ENCODE measurements around the gene GUCA2B.
A peak's percentile ranks its signal among the peaks of the same experiment; 100 is the strongest.

Gene GUCA2B

GRCh38 chr1:42165511-42166210 is 12.5 kb downstream of the GUCA2B start:
- H3K9me3 Mint-ChIP-seq = peaks cover 11% of the 10 kb centered on the region
- no peak for DNase-seq (ENCODE audit: low spot score)
- no peak overlapping the region for H3K4me3 Mint-ChIP-seq
- H3K27me3 Mint-ChIP-seq (ENCODE audit: low read depth) = peaks cover 1% of the 10 kb centered on the region
- no peaks in the 10 kb centered on the region for H3K36me3 Mint-ChIP-seq (ENCODE audit: low read depth)
- no peaks in the 10 kb centered on the region for H3K4me1 Mint-ChIP-seq (ENCODE audit: low read depth)
- no peak overlapping the region for H3K27ac Mint-ChIP-seq

- H3K4me3 Mint-ChIP-seq = no peak overlapping the region
- H3K4me1 Mint-ChIP-seq (ENCODE audit: low read depth) = no peaks in the 10 kb centered on the region
- H3K27ac Mint-ChIP-seq = peak overlapping the region; percentile 74
- H3K36me3 Mint-ChIP-seq (ENCODE audit: low read depth) = no peaks in the 10 kb centered on the region
- H3K9me3 Mint-ChIP-seq = no peaks in the 10 kb centered on the region
- DNase-seq (ENCODE audit: low spot score) = no peak
- no peaks in the 10 kb centered on the region for H3K27me3 Mint-ChIP-seq (ENCODE audit: low read depth)
These were observed 14.6 kb downstream of the GUCA2B start for GRCh38 chr1:42167611-42168390.

GRCh38 chr1:42168391-42168670 is 15.1 kb downstream of the GUCA2B start:
- no peaks in the 10 kb centered on the region for H3K36me3 Mint-ChIP-seq (ENCODE audit: low read depth)
- H3K4me3 Mint-ChIP-seq = no peak overlapping the region
- no peaks in the 10 kb centered on the region for H3K4me1 Mint-ChIP-seq (ENCODE audit: low read depth)
- no peaks in the 10 kb centered on the region for H3K9me3 Mint-ChIP-seq
- DNase-seq (ENCODE audit: low spot score) = no peak
- H3K27ac Mint-ChIP-seq = no peak overlapping the region
- no peaks in the 10 kb centered on the region for H3K27me3 Mint-ChIP-seq (ENCODE audit: low read depth)

- no peaks in the 10 kb centered on the region for H3K36me3 Mint-ChIP-seq (ENCODE audit: low read depth)
- no peaks in the 10 kb centered on the region for H3K4me1 Mint-ChIP-seq (ENCODE audit: low read depth)
- no peak for DNase-seq (ENCODE audit: low spot score)
- H3K9me3 Mint-ChIP-seq = no peaks in the 10 kb centered on the region
- no peak overlapping the region for H3K27ac Mint-ChIP-seq
- H3K27me3 Mint-ChIP-seq (ENCODE audit: low read depth) = no peaks in the 10 kb centered on the region
- no peak overlapping the region for H3K4me3 Mint-ChIP-seq
These were observed 15.6 kb downstream of the GUCA2B start for GRCh38 chr1:42168763-42169162.

- Mint-ChIP-seq H3K4me1 (ENCODE audit: low read depth) (no peaks in the 10 kb centered on the region), H3K27ac (no peak overlapping the region), H3K4me3 (no peak overlapping the region), H3K27me3 (ENCODE audit: low read depth) (no peaks in the 10 kb centered on the region), H3K9me3 (no peaks in the 10 kb centered on the region), H3K36me3 (ENCODE audit: low read depth) (no peaks in the 10 kb centered on the region)
- no peak for DNase-seq (ENCODE audit: low spot score)
These were observed 17.8 kb downstream of the GUCA2B start for GRCh38 chr1:42170779-42171621.

GRCh38 chr1:42171679-42172266 is 18.6 kb downstream of the GUCA2B start:
- no peak for DNase-seq (ENCODE audit: low spot score)
- Mint-ChIP-seq H3K9me3 (no peaks in the 10 kb centered on the region), H3K36me3 (ENCODE audit: low read depth) (no peaks in the 10 kb centered on the region), H3K4me3 (no peak overlapping the region), H3K27ac (no peak overlapping the region), H3K27me3 (ENCODE audit: low read depth) (no peaks in the 10 kb centered on the region), H3K4me1 (ENCODE audit: low read depth) (no peaks in the 10 kb centered on the region)

- Mint-ChIP-seq H3K9me3 (no peaks in the 10 kb centered on the region), H3K27me3 (ENCODE audit: low read depth) (no peaks in the 10 kb centered on the region), H3K4me1 (ENCODE audit: low read depth) (no peaks in the 10 kb centered on the region), H3K4me3 (no peak overlapping the region), H3K27ac (no peak overlapping the region), H3K36me3 (ENCODE audit: low read depth) (peaks cover under 1% of the 10 kb centered on the region)
- DNase-seq (ENCODE audit: low spot score) = no peak
These were observed 19.3 kb downstream of the GUCA2B start for GRCh38 chr1:42172381-42173133.

GRCh38 chr1:42173155-42173933 is 20.1 kb downstream of the GUCA2B start:
- peaks cover 2% of the 10 kb centered on the region for H3K36me3 Mint-ChIP-seq (ENCODE audit: low read depth)
- no peaks in the 10 kb centered on the region for H3K4me1 Mint-ChIP-seq (ENCODE audit: low read depth)
- no peaks in the 10 kb centered on the region for H3K9me3 Mint-ChIP-seq
- H3K27ac Mint-ChIP-seq = no peak overlapping the region
- DNase-seq (ENCODE audit: low spot score) = peak; percentile 54
- no peaks in the 10 kb centered on the region for H3K27me3 Mint-ChIP-seq (ENCODE audit: low read depth)
- H3K4me3 Mint-ChIP-seq = no peak overlapping the region

- Mint-ChIP-seq H3K9me3 (no peaks in the 10 kb centered on the region), H3K4me3 (no peak overlapping the region), H3K4me1 (ENCODE audit: low read depth) (no peaks in the 10 kb centered on the region), H3K36me3 (ENCODE audit: low read depth) (peaks cover 2% of the 10 kb centered on the region), H3K27me3 (ENCODE audit: low read depth) (no peaks in the 10 kb centered on the region), H3K27ac (no peak overlapping the region)
- DNase-seq (ENCODE audit: low spot score) = no peak
These were observed 20.9 kb downstream of the GUCA2B start for GRCh38 chr1:42173961-42174735.

- DNase-seq (ENCODE audit: low spot score) = no peak
- H3K4me1 Mint-ChIP-seq (ENCODE audit: low read depth) = no peaks in the 10 kb centered on the region
- H3K4me3 Mint-ChIP-seq = no peak overlapping the region
- H3K9me3 Mint-ChIP-seq = no peaks in the 10 kb centered on the region
- H3K36me3 Mint-ChIP-seq (ENCODE audit: low read depth) = peaks cover 3% of the 10 kb centered on the region
- no peaks in the 10 kb centered on the region for H3K27me3 Mint-ChIP-seq (ENCODE audit: low read depth)
- no peak overlapping the region for H3K27ac Mint-ChIP-seq
These were observed 22.3 kb downstream of the GUCA2B start for GRCh38 chr1:42175314-42176054.

- H3K9me3 Mint-ChIP-seq = no peaks in the 10 kb centered on the region
- no peak for DNase-seq (ENCODE audit: low spot score)
These were observed 23.8 kb downstream of the GUCA2B start for GRCh38 chr1:42176902-42177519.

More at GRCh38 chr1:42176902-42177519, 23.8 kb downstream of the GUCA2B start:
- Mint-ChIP-seq H3K27ac (no peak overlapping the region), H3K27me3 (ENCODE audit: low read depth) (no peaks in the 10 kb centered on the region), H3K4me1 (ENCODE audit: low read depth) (no peaks in the 10 kb centered on the region), H3K4me3 (no peak overlapping the region), H3K36me3 (ENCODE audit: low read depth) (peaks cover 5% of the 10 kb centered on the region)

Measured in T-helper 2 cell treated with Interferon-gamma antibody and Interleukin-4, amounts not matched to agents 5 μg/mL and 100 μg/mL, for 36 hours (primary cell).